VCaP (cell line): Measurements from ENCODE around the gene DZIP1L.

ENCODE experiments used
- H3K27ac ChIP-seq: fragments of 450-650 bp; 2 replicates; pipeline ENCODE4 v1.5.1; 2017
- TF ChIP-seq, protein P1 (sequence below): fragments of 450-650 bp; conservative IDR thresholded peaks from 2 replicates; pipeline ENCODE4 v1.5.1; 2017; ENCODE audit warnings: mild to moderate bottlenecking, moderate library complexity

Gene DZIP1L

DNA sequence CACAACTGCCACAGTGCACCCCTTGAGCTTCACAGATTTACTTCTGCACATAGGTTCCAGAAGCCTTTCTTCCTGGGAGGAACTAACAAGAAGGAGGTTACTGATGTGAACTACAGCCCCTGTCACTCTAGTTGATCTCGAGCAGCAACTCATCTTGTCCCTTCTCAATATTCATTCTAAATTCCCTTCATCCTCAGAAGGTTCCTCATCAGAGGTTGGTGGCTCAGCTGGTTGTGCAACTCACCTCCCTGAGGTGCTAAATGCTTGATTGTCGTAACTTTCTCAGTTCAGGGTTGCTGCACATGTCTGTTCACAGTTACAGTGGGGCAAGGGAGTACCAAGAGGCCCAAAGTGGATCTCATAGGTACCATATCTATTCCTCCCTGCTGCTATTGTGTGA is 22.5 kb upstream of the DZIP1L start:
- H3K27ac ChIP-seq = no peak overlapping the region
- TF ChIP-seq, protein P1, sequence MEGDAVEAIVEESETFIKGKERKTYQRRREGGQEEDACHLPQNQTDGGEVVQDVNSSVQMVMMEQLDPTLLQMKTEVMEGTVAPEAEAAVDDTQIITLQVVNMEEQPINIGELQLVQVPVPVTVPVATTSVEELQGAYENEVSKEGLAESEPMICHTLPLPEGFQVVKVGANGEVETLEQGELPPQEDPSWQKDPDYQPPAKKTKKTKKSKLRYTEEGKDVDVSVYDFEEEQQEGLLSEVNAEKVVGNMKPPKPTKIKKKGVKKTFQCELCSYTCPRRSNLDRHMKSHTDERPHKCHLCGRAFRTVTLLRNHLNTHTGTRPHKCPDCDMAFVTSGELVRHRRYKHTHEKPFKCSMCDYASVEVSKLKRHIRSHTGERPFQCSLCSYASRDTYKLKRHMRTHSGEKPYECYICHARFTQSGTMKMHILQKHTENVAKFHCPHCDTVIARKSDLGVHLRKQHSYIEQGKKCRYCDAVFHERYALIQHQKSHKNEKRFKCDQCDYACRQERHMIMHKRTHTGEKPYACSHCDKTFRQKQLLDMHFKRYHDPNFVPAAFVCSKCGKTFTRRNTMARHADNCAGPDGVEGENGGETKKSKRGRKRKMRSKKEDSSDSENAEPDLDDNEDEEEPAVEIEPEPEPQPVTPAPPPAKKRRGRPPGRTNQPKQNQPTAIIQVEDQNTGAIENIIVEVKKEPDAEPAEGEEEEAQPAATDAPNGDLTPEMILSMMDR = no peak

DNA sequence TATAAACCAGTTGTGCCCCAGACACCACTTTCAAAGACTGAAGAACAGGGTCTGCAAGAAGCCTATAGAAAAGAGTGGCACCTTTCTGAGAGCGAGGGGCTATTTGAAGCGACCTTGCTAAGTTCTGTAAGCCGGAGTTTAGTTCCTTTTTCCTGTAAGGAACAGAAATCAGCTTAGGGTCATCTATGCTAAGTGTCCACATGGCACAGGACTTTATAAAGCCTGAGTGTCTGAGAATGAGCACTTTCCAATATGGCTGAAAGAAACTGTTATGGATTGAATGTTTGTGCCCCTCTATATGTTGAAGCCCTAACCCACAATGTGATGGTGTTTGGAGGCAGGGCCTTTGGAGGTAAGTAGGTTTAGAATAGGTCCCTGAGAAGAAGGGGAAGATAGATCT is 20.8 kb upstream of the DZIP1L start:
- TF ChIP-seq, protein P1 = no peak
- H3K27ac ChIP-seq = no peak overlapping the region

DNA sequence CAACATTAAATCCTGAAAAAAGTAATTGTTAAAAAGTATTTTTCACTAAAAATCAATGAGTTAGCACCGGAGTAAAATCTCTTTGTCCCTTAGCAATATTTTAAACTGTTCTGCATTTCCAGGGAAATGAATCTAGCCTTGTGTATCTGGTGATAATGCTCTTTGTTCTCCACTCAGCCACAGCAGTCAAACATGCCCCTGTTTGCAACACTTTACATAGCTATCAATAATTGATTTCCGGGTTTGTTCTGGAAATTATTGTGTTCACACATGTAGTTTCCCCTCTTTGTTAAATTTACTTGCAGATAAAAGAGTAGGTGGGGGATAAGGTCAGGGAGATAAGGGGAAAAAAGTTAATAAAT is 20.4 kb upstream of the DZIP1L start:
- TF ChIP-seq, protein P1 = no peak
- no peak overlapping the region for H3K27ac ChIP-seq

DNA sequence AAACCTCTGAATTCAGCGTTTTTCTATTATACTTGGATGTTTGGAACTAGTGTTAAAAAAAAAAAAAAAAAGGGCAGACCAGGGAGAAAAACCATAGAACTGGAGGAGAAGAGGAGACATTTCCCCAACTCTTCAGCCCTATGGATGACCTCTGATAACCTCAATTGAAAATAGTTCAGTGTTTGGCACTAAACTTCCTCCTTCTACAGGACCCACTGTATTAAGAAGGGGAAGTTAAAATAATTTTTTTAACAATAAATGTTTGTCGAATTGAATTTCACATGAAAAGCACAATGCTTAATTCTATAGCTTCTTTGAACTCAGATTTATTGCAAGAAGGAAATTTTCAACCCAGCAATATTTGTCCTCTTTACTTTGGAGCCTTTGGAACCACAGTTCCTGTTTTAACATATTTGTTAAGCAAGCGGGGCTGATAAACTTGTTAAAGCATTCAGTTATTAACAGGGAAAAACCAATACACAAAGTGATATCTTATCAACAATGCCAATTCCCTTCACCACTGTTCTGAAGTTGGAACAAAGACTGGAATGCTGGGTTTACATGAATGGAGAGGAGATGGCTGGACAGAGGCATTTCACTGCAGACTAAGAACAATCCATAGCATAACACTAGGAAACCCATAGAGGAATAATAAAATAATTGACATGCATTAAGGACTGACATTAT is 19.9 kb upstream of the DZIP1L start:
- no peak overlapping the region for H3K27ac ChIP-seq
- TF ChIP-seq, protein P1 = no peak

DNA sequence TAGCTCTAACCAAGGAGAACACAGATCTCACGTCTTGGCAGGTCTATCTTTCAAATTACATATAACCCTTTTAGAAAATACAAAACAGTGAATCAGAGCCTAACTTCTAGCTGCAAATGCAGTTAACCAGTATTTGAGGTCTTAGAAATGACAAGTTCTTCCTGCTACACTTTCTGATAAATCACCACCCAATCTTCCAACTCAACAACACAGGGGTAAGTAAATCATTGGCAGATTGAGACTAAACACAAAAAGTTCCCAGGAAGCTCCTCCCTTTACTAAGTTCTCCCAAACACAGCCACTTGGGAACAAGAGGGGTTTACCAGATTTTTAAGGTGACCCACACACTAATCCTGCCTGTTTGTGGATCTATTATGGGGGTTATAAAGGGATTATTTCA is 16.8 kb upstream of the DZIP1L start, which contains the start of gene A4GNT:
TSS of gene A4GNT (minus strand) at position 152 of the 400 bp plus-strand sequence. CDS start 1,134 bp downstream, outside the sequence.
- TF ChIP-seq, protein P1 = no peak
- no peak within 1 kb of the TSS for H3K27ac ChIP-seq

DNA sequence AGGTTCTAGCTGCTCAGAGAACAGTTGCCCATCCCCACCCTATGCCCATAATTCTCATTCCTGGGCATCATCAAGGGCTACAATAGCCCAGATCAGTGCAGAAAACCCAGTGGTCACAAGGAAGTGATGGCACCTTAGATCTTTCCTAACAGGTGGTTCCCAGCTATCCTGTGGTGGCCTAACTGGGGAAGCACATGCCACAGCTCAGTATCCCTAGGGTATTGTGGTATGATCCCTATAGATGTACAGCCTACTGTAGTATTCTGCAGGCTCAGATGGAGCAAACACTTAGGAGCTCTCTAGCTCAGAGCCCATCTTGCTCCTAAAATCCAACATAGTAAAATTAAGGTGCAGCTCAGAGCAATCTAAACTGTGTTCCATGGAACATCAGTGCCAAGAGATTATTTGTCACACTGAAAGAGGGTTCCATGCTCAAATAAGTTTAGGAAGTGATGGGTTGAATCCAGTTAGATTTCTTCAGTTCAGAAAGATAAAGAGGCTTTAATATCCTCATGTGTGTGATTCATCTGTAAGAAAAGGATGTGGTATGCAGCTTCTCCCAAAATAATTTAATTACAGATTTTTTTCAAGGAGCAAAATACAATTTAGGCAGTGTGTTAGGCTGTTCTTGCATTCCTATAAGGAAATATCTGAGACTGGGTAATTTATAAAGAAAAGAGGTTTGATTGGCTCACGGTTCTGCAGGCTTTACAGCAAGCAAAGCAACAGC is 12.4 kb upstream of the DZIP1L start:
- TF ChIP-seq, protein P1 = no peak
- H3K27ac ChIP-seq = no peak overlapping the region

DNA sequence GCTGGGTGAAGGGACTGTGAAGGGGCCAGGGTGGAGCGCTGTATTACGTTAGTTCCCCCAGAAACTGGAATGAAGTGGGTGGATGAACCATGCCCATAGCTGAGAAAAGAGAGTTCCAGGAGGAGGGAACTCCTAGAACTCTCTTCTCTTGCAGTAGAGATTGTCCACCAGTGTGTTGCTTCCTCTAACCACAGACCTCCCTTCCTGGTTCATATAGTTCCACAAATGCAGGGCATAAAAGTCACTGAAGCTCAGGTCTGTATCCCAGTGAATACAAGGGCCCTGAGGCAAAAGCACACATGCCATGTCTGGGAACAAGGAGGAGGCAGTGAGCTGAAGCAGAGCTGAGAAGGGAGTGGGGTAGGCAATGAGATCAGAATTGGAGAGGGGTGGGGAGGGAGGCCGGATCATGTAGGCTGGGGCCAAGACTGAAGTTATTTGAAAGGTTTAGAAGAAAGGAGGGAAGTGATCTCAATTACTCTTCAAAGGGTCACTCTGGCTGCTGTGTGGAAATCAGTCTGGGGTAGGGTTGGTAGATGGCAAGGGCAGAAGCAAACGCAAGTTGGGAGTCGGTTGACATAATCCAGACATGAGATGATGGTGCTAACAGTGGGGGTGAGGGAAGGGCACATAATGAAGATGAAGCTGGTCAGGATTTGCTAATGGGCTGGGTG is 10.3 kb upstream of the DZIP1L start:
- H3K27ac ChIP-seq = no peak overlapping the region
- TF ChIP-seq, protein P1 = no peak
